Measurements from ENCODE around the gene MDFIC2.

The MDFIC2 gene

DNA sequence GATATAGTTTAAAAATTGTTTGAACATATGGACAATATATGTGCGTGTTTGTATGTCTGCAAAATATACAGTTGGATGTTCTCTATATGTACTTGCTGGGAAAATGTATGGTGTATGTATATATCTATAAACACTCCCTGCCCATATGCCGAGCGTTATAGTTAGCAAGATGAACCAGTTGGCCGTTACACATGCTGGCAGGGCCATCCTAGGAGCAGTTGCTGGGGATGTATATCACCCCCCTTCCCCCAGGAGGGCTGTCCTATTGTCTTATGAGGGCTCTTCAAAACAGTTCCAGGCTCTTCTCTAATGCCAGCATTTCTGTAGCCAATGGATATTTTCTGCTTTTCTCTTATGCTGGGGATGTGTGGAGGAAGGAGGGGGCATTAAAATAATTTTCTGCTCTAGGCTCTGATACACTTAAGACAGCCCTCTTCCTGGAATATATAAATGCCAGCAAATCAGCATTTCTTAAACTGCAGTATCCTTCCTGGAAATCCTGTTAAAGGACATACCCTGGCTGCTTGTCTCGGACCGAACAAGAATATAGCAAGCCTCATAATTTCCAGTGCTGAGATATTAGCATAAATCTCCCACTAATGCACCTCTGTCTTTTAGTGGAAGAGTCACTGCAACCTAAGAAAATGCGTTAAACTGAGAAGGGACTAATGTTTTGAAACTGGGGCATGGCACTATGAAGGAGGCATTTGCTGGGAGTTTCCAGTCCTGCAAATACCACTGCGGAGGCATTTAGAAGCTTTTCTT, 134.4 kb downstream of the MDFIC2 start:
- DNase-seq = no peak

GRCh38 chr3:70176224-70176623, 136.2 kb downstream of the MDFIC2 start:
- no peak for DNase-seq

GRCh38 chr3:70156808-70157207, 155.6 kb downstream of the MDFIC2 start:
- DNase-seq = no peak

DNA sequence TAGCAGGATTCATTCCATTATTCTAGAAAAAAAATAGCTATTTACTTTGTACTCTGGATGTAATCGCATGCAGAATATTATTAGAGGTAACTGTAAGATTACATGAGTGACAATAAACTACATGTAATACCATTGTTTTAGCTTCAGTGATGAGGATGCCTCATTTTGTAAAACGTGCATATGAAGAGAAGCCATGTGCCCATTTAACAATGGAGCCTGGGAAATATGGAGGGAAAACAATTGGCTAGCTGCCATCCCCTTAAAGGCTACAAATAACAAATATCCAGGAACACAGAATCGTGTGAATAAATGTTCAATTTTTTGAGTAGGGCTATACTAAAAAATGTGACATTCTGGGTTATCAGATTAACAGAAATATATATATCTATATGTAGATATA, 161.8 kb downstream of the MDFIC2 start:
- no peak for DNase-seq

DNA sequence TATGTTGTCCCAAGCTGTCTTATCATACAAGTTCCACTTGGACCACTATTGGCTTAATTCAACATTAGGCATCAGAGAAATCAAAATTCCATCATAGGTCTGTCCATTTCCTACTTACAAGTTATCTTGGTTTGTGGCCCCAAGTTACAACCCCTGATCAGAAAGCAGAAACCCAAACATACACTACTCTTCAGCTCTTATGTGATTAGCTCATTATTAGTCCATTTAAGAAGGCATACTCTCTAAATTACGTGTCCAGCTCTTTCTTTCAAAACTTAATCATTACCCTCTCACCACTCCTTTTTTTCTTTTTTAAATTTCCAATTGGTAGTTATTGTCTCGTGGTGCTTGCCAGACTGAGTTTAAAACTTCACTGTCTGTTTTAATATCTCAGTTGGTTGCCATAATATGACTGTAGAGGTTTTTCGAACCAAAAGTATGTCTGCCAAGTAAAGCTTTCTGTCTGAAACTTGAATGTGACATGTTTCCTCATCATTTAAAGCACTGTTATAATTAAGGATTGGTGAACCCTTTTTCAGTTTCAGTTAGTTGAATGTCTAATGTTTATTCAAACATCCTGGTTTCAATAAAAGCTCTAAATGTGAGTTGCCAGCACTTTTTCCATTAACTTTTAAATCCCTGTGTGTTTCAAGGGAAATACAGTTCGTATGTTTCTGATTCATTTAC, 162.6 kb downstream of the MDFIC2 start:
- no peak for DNase-seq
